Measurements from ENCODE around the gene ATP7A.
A peak's percentile ranks its signal among the peaks of the same experiment; 100 is the strongest.
"Not testable (repeated sequence)": the region's sequence is repeated elsewhere in the genome, so short reads cannot be mapped to it uniquely, and the experiment has no call there.

The ATP7A gene

DNA sequence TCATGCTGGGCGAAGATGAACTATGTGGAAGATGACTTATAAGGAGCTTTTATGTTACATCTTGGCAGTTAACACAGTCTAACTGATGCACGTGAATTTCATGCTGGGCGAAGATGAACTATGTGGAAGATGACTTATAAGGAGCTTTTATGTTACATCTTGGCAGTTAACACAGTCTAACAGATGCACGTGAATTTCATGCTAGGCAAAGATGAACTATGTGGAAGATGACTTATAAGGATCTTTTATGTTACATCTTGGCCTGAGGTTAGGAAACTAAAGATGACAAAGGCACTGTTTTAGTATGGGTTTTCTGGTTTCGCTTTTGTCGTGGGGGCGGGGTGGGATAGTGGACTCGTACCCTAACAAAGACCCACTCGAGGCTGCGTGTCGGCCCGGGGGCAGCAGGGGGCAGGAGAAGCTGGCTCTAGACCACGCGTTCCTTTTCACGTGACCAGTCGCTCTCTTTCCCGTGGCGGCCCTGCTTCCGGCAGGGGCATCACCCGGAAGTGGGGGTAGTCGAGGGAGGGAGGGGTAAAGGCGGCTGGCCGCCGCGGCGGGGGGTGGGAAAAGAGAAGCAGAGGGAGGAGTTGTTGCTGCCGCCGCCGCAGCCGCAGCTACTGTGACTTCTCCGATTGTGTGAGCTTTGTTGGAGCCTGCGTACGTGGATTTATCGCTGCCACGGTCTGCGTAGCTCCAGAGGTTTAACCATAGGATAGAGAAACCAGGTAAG lies at the start of gene ATP7A:
ATP7A (plus strand) TSS at position 586 of the 733 bp plus-strand sequence. CDS start 60,949 bp downstream, outside the sequence.
- peak within 1 kb of the TSS; percentile 39 for H3K9ac ChIP-seq (ENCODE audit: low read length)

GRCh38 chrX:77875372-77875771 lies 35.1 kb upstream of the ATP7A start:
- H3K9ac ChIP-seq (ENCODE audit: low read length): no peak overlapping the region
- H3K4me3 ChIP-seq (ENCODE audit: low read depth in 1 of 2, low read length in 2 of 2): no peak overlapping the region
- H3K27ac ChIP-seq (ENCODE audit: low read depth, low read length): no peak overlapping the region
- H3K36me3 ChIP-seq (ENCODE audit: insufficient read depth, low read length): no peaks in the 10 kb centered on the region
- no peaks in the 10 kb centered on the region for H3K9me3 ChIP-seq (ENCODE audit: low read length)
- no peaks in the 10 kb centered on the region for H3K27me3 ChIP-seq (ENCODE audit: control insufficient read depth in 1 of 2, insufficient read depth in 2 of 2, low read length in 2 of 2)
- H3K4me1 ChIP-seq (ENCODE audit: insufficient read depth, low read length): no peaks in the 10 kb centered on the region

More for the DNA sequence above, at the start of gene ATP7A:
- Histone ChIP-seq H3K36me3 (ENCODE audit: insufficient read depth, low read length) (no peaks in the 10 kb centered on the region), H3K9me3 (ENCODE audit: low read length) (no peaks in the 10 kb centered on the region), H3K27ac (ENCODE audit: low read depth, low read length) (peak within 1 kb of the TSS; percentile 63), H3K4me3 (ENCODE audit: low read depth in 1 of 2, low read length in 2 of 2) (peak within 1 kb of the TSS; percentile 57 to 71), H3K27me3 (ENCODE audit: control insufficient read depth in 1 of 2, insufficient read depth in 2 of 2, low read length in 2 of 2) (no peaks in the 10 kb centered on the region), H3K4me1 (ENCODE audit: insufficient read depth, low read length) (no peaks in the 10 kb centered on the region)

- H3K27me3 ChIP-seq (ENCODE audit: control insufficient read depth in 1 of 2, insufficient read depth in 2 of 2, low read length in 2 of 2); H3K9ac ChIP-seq (ENCODE audit: low read length); H3K36me3 ChIP-seq (ENCODE audit: insufficient read depth, low read length); H3K9me3 ChIP-seq (ENCODE audit: low read length); H3K27ac ChIP-seq (ENCODE audit: low read depth, low read length); H3K4me1 ChIP-seq (ENCODE audit: insufficient read depth, low read length); H3K4me3 ChIP-seq (ENCODE audit: low read depth in 1 of 2, low read length in 2 of 2): not testable (repeated sequence)
Observed at GRCh38 chrX:77881418-77881817, 29.1 kb upstream of the ATP7A start.

DNA sequence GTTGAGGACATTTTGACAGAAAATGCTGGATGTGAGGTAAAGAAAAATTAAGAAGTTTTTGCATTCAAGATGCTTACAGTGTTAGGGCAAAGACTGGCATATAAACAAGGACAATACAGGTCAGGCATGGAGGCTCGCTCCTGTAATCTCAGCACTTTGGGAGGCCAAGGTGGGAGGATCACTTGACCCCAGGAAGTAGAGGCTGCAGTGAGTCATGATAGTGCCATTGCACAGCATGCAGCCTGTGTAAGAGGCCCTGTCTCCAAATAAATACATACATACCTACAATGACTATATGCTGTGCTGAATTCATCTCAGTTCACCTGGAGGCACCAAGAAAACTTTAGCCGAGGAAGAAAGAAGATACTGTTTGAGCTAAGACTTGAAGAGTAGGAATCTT lies 17.6 kb upstream of the ATP7A start:
- Histone ChIP-seq H3K9ac (ENCODE audit: low read length) (no peak overlapping the region), H3K36me3 (ENCODE audit: insufficient read depth, low read length) (no peaks in the 10 kb centered on the region), H3K4me1 (ENCODE audit: insufficient read depth, low read length) (no peaks in the 10 kb centered on the region), H3K4me3 (ENCODE audit: low read depth in 1 of 2, low read length in 2 of 2) (no peak overlapping the region), H3K27me3 (ENCODE audit: control insufficient read depth in 1 of 2, insufficient read depth in 2 of 2, low read length in 2 of 2) (no peaks in the 10 kb centered on the region), H3K27ac (ENCODE audit: low read depth, low read length) (no peak overlapping the region), H3K9me3 (ENCODE audit: low read length) (no peaks in the 10 kb centered on the region)

DNA sequence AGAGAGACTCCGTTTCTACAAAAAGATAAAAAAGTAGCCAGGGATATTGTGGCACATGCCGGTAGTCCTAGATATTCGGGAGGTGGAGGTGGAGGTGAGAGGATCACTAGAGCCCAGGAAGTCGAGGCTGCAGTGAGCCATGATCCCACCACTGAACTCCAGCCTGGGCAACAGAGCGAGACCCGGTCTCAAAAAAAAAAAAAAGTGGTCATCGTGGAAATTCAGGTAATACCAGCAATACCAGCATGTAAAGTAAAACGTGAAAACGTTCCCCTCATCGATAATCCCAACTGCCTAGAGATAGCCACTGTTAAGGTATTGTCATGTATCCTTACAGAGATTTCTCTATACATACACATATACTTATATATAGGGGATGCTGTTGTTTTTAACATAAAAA lies 16.8 kb upstream of the ATP7A start:
- no peak overlapping the region for H3K9ac ChIP-seq (ENCODE audit: low read length)
- no peak overlapping the region for H3K27ac ChIP-seq (ENCODE audit: low read depth, low read length)
- no peaks in the 10 kb centered on the region for H3K27me3 ChIP-seq (ENCODE audit: control insufficient read depth in 1 of 2, insufficient read depth in 2 of 2, low read length in 2 of 2)
- H3K9me3 ChIP-seq (ENCODE audit: low read length): no peaks in the 10 kb centered on the region
- no peaks in the 10 kb centered on the region for H3K36me3 ChIP-seq (ENCODE audit: insufficient read depth, low read length)
- no peaks in the 10 kb centered on the region for H3K4me1 ChIP-seq (ENCODE audit: insufficient read depth, low read length)
- H3K4me3 ChIP-seq (ENCODE audit: low read depth in 1 of 2, low read length in 2 of 2): no peak overlapping the region

- no peaks in the 10 kb centered on the region for H3K27me3 ChIP-seq (ENCODE audit: control insufficient read depth in 1 of 2, insufficient read depth in 2 of 2, low read length in 2 of 2)
- no peaks in the 10 kb centered on the region for H3K36me3 ChIP-seq (ENCODE audit: insufficient read depth, low read length)
- H3K9me3 ChIP-seq (ENCODE audit: low read length): no peaks in the 10 kb centered on the region
- peak within 1 kb of the TSS; percentile 69 for H3K9ac ChIP-seq (ENCODE audit: low read length)
- H3K4me3 ChIP-seq (ENCODE audit: low read depth in 1 of 2, low read length in 2 of 2): peak within 1 kb of the TSS; percentile 56 to 67
- no peaks in the 10 kb centered on the region for H3K4me1 ChIP-seq (ENCODE audit: insufficient read depth, low read length)
- H3K27ac ChIP-seq (ENCODE audit: low read depth, low read length): peak within 1 kb of the TSS; percentile 77
Observed at GRCh38 chrX:77894921-77895886, 15.3 kb upstream of the ATP7A start, which contains the start of gene MAGT1. Gene MAGT1, minus strand, starts transcription at chrX:77895435. Its CDS starts 25 bp downstream, at chrX:77895410.

DNA sequence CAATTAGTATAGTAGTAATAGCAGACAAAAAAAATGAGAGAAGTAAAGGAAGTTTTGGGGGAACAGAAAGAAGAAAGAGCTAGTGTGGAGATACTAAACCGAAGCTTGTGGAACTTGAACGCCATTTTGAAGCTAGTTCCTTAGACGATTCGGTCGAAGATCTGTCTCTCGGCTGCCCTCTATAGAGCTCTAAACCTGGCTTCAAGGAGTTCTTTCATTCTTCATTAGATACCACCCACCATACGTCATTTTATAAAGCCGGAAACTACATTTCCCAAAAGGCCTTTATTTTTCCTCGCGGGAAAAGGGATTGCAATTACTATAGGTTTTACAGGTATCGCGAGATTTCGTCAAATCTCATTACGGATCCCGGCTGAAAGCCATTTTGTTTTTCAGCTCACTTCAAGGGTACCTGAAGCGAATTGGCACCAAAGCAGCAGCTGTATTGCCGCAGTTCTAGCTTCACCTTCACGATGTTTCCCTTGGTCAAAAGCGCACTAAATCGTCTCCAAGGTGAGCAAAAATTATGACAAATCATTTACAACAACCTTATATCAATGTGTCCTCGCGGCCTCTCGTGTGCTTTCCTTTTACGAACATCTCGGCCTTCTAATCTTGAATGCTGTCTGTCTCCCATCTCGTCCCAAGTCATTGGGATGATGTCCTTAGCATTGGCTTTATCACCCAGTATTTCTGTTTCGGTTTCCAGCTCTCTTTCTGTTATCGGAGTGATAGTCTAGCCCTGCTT lies 11.2 kb upstream of the ATP7A start, which contains the start of gene COX7B:
COX7B (plus strand) TSS at position 388 of the 748 bp plus-strand sequence; CDS start at position 474, 86 bp downstream.
- Histone ChIP-seq H3K27me3 (ENCODE audit: control insufficient read depth in 1 of 2, insufficient read depth in 2 of 2, low read length in 2 of 2) (no peaks in the 10 kb centered on the region), H3K4me3 (ENCODE audit: low read depth in 1 of 2, low read length in 2 of 2) (peak within 1 kb of the TSS; percentile 40 to 48), H3K9me3 (ENCODE audit: low read length) (no peaks in the 10 kb centered on the region), H3K4me1 (ENCODE audit: insufficient read depth, low read length) (no peaks in the 10 kb centered on the region), H3K27ac (ENCODE audit: low read depth, low read length) (peak within 1 kb of the TSS; percentile 71), H3K9ac (ENCODE audit: low read length) (peak within 1 kb of the TSS; percentile 57), H3K36me3 (ENCODE audit: insufficient read depth, low read length) (no peaks in the 10 kb centered on the region)

GRCh38 chrX:77900688-77901087 lies 9.8 kb upstream of the ATP7A start:
- no peaks in the 10 kb centered on the region for H3K27me3 ChIP-seq (ENCODE audit: control insufficient read depth in 1 of 2, insufficient read depth in 2 of 2, low read length in 2 of 2)
- H3K36me3 ChIP-seq (ENCODE audit: insufficient read depth, low read length): no peaks in the 10 kb centered on the region
- no peak overlapping the region for H3K9ac ChIP-seq (ENCODE audit: low read length)
- H3K4me3 ChIP-seq (ENCODE audit: low read depth in 1 of 2, low read length in 2 of 2): peak overlapping the region; percentile 40 to 48
- no peak overlapping the region for H3K27ac ChIP-seq (ENCODE audit: low read depth, low read length)
- H3K4me1 ChIP-seq (ENCODE audit: insufficient read depth, low read length): no peaks in the 10 kb centered on the region
- no peaks in the 10 kb centered on the region for H3K9me3 ChIP-seq (ENCODE audit: low read length)

GRCh38 chrX:77901506-77901905 lies 9.0 kb upstream of the ATP7A start:
- Histone ChIP-seq H3K27ac (ENCODE audit: low read depth, low read length) (no peak overlapping the region), H3K27me3 (ENCODE audit: control insufficient read depth in 1 of 2, insufficient read depth in 2 of 2, low read length in 2 of 2) (no peaks in the 10 kb centered on the region), H3K36me3 (ENCODE audit: insufficient read depth, low read length) (no peaks in the 10 kb centered on the region), H3K9me3 (ENCODE audit: low read length) (no peaks in the 10 kb centered on the region), H3K4me3 (ENCODE audit: low read depth in 1 of 2, low read length in 2 of 2) (no peak overlapping the region), H3K4me1 (ENCODE audit: insufficient read depth, low read length) (no peaks in the 10 kb centered on the region), H3K9ac (ENCODE audit: low read length) (no peak overlapping the region)

DNA sequence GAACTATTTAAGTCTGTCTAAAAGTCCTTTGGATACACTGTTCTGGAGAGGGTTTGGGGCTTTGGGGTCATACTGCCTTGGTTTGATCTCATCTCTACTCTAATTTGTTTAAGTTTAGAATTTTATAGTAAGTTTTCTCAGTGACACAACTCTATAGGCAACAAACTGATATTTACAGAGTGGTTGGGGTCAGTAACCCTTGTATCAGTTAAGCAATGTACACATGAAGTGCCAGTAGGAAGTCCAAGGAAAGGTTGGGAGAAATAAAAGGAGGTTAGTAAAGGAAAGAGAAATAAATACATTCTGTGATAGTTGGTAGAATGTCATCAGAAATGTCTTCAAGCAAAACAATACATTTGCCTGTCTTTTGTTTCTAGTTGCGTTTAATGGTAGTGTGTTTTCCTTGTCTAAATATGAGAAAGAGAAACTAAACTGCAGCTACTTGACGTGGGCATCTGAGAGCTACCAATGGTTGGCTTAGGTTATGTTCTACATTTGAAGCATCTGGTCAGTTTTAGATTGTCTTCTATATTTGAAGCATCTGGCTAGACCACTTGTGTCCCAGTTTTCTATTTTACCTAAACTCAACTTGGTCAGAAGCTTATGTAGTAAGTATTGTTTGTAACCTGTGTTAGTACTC lies 6.9 kb downstream of the ATP7A start:
- H3K36me3 ChIP-seq (ENCODE audit: insufficient read depth, low read length): no peaks in the 10 kb centered on the region
- no peaks in the 10 kb centered on the region for H3K9me3 ChIP-seq (ENCODE audit: low read length)
- H3K4me1 ChIP-seq (ENCODE audit: insufficient read depth, low read length): no peaks in the 10 kb centered on the region
- no peaks in the 10 kb centered on the region for H3K27me3 ChIP-seq (ENCODE audit: control insufficient read depth in 1 of 2, insufficient read depth in 2 of 2, low read length in 2 of 2)
- H3K9ac ChIP-seq (ENCODE audit: low read length): no peak overlapping the region
- no peak overlapping the region for H3K27ac ChIP-seq (ENCODE audit: low read depth, low read length)
- no peak overlapping the region for H3K4me3 ChIP-seq (ENCODE audit: low read depth in 1 of 2, low read length in 2 of 2)

Data from muscle layer of colon (tissue), 2 donors.